Liver (tissue), 9 donors: ENCODE measurements around the gene FAM78B. TPM values are rescaled to one million over a fixed set of nuclear protein-coding genes. Genes with fewer than 3 reads are reported as not detected.

ENCODE experiments used
- DNase-seq: peaks from one replicate; pipeline ENCODE4 v3.0.0-alpha.2; 2017; ENCODE audit warnings: low spot score
- H3K27ac ChIP-seq, 2 donors: one replicate each; pipeline ENCODE4 v1.7.0; 2013; ENCODE audit warnings: inconsistent platforms in 2 of 2, low read length in 2 of 2, control low read depth in 1 of 2, low read depth in 1 of 2, mild to moderate bottlenecking in 1 of 2
- H3K27me3 ChIP-seq, 4 donors: one replicate each; pipeline versions ENCODE4 v1.6.1 to v1.7.0; 2013; ENCODE audit warnings: low read length in 3 of 4, inconsistent platforms in 1 of 4, mild to moderate bottlenecking in 1 of 4, moderate library complexity in 1 of 4; ENCODE audit not compliant: control insufficient read depth in 4 of 4, insufficient read depth in 4 of 4
- H3K36me3 ChIP-seq, 4 donors: one replicate each; pipeline versions ENCODE4 v1.6.1 to v1.7.0; 2013; ENCODE audit warnings: low read length in 3 of 4, mild to moderate bottlenecking in 3 of 4, low read depth in 1 of 4, moderate library complexity in 1 of 4; ENCODE audit not compliant: control insufficient read depth in 4 of 4, insufficient read depth in 3 of 4
- H3K4me1 ChIP-seq, 4 donors: one replicate each; pipeline versions ENCODE4 v1.6.1 to v1.7.0; 2013; ENCODE audit warnings: low read length in 3 of 4, mild to moderate bottlenecking in 3 of 4, moderate library complexity in 1 of 4; ENCODE audit not compliant: control insufficient read depth in 4 of 4, insufficient read depth in 4 of 4
- H3K4me3 ChIP-seq, 3 donors: one replicate each; pipeline versions ENCODE4 v1.6.1 to v1.7.0; 2013; ENCODE audit warnings: low read length in 3 of 3, control low read depth in 1 of 3, low read depth in 1 of 3, mild to moderate bottlenecking in 1 of 3
- H3K9ac ChIP-seq, 2 donors: one replicate each; pipeline ENCODE4 v1.7.0; 2013; ENCODE audit warnings: low read length in 2 of 2, mild to moderate bottlenecking in 2 of 2, moderate library complexity in 2 of 2, control low read depth in 1 of 2, low read depth in 1 of 2
- H3K9me3 ChIP-seq, 4 donors: one replicate each; pipeline versions ENCODE4 v1.6.1 to v1.7.0; 2013; ENCODE audit warnings: low read length in 3 of 4; ENCODE audit not compliant: control insufficient read depth in 4 of 4
- CTCF ChIP-seq: fragments of 150-350 bp; IDR thresholded peaks from 2 replicates; pipeline ENCODE4 v1.5.1; 2017; ENCODE audit warnings: improper control_type of control experiment, low read depth, low read length; ENCODE audit not compliant: missing input control
- EGR1 ChIP-seq, 2 donors: IDR thresholded peaks; 2 replicates each; pipeline ENCODE4 v1.6.1; 2016 to 2018; ENCODE audit warnings: antibody characterized with exemption in 2 of 2, low read depth in 2 of 2
- FOXA1 ChIP-seq: IDR thresholded peaks from 2 replicates; pipeline ENCODE4 v1.6.1; 2016; ENCODE audit warnings: antibody characterized with exemption
- FOXA2 ChIP-seq: IDR thresholded peaks from 2 replicates; pipeline ENCODE4 v1.6.1; 2016; ENCODE audit warnings: antibody characterized with exemption
- GABPA ChIP-seq, 2 donors: IDR thresholded peaks in 1 of 2; conservative IDR thresholded peaks in 1 of 2; 2 replicates each; pipeline ENCODE4 v1.6.1; 2016; ENCODE audit warnings: antibody characterized with exemption in 2 of 2, mild to moderate bottlenecking in 1 of 2, moderate library complexity in 1 of 2
- HNF4A ChIP-seq, 2 donors: conservative IDR thresholded peaks; 2 replicates each; pipeline ENCODE4 v1.6.1; 2016; ENCODE audit warnings: antibody characterized with exemption in 2 of 2, mild to moderate bottlenecking in 2 of 2
- JUND ChIP-seq, 2 donors: IDR thresholded peaks; 2 replicates each; pipeline ENCODE4 v1.6.1; 2016; ENCODE audit warnings: antibody characterized with exemption in 2 of 2
- MAX ChIP-seq: IDR thresholded peaks from 2 replicates; pipeline ENCODE4 v1.6.1; 2016; ENCODE audit warnings: antibody characterized with exemption
- NR2F2 ChIP-seq: IDR thresholded peaks from 2 replicates; pipeline ENCODE4 v1.6.1; 2016; ENCODE audit warnings: antibody characterized with exemption
- RAD21 ChIP-seq, 2 donors: IDR thresholded peaks; 2 replicates each; pipeline ENCODE4 v1.6.1; 2016; ENCODE audit warnings: antibody characterized with exemption in 2 of 2, mild to moderate bottlenecking in 2 of 2
- REST ChIP-seq: IDR thresholded peaks from 2 replicates; pipeline ENCODE4 v1.6.1; 2016; ENCODE audit warnings: antibody characterized with exemption, mild to moderate bottlenecking
- RXRA ChIP-seq, 2 donors: IDR thresholded peaks; 2 replicates each; pipeline ENCODE4 v1.6.1; 2017 to 2018; ENCODE audit warnings: antibody characterized with exemption in 2 of 2, mild to moderate bottlenecking in 1 of 2
- SP1 ChIP-seq: IDR thresholded peaks from 2 replicates; pipeline ENCODE4 v1.6.1; 2018; ENCODE audit warnings: antibody characterized with exemption, mild to moderate bottlenecking
- TAF1 ChIP-seq: conservative IDR thresholded peaks from 2 replicates; pipeline ENCODE4 v1.6.1; 2016; ENCODE audit warnings: antibody characterized with exemption, mild to moderate bottlenecking
- WGBS: extraction: QIAGEN DNeasy Blood & Tissue Kit; methylation state at CpG from one replicate; pipeline ENCODE4 v1.1.7; 2013; 5-methylcytosine and 5-hydroxymethylcytosine counted together
- polyA plus RNA-seq, 2 donors: library from polyadenylated mRNA; stranded (reverse) in 1 of 2; unstranded in 1 of 2; fragments of 200-250 nt in 1 of 2; fragments of >200 nt in 1 of 2; fragmentation: Nextera tagmentation in 1 of 2; extraction: Ambion mirVana in 1 of 2; gene quantifications; one replicate each; pipeline versions ENCODE4 v1.2.1 to v1.2.3, GENCODE V29; 2013 to 2015
- total RNA-seq, 2 donors: library from RNA; depleted of rRNA; stranded (reverse); fragments of >200 nt; gene quantifications; one replicate each; pipeline ENCODE4 v1.2.3, GENCODE V29; 2014
- donor health status: healthy.
- donor health status: healthy.
- donor health status: healthy.
- donor health status: healthy.
- donor health status: healthy.

FAM78B gene
- total and polyA plus RNA-seq, 4 donors, result 0.14 to 0.92 (median 0.49) TPM

- 72% methylated on average over 4 of the region's 4 CpGs for WGBS
Observed at GRCh38 chr1:166139735-166140134, 27.1 kb downstream of the FAM78B start.

DNA sequence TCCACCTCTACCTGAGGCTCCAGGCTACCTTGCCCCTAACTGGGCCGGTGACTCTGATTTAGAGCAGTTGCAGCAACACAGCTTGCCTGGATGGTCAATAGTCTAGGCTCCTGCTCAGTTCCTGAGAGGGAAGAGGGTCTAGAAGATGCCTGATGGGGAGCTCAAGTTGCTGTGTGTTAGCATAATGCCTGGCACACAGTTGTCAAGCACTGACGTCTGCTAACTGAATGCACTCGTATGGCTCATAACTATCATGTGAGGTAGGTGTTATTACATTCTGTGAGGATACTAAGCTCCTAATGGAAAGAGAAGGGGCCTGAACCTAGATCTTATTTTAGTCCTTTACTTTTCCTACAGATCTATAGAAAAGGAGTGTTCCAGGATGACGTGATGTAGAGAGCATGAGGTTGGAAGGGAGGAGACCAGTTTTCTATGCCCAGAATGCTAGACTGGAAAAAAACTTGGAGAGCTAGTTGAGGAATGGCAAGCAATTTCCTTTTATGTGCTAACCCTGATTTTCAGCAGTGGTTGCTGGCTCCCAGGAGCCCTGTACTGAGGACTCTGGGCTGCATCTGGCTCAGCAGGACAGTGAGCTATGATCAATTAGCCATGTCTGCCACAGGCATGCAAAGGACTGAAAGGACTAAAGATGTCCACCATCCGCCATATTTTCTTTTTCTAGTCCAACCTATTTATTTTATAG is 30.0 kb downstream of the FAM78B start:
- H3K27ac ChIP-seq, result no peak overlapping the region

More at GRCh38 chr1:166139735-166140134, 27.1 kb downstream of the FAM78B start:
- H3K4me1 ChIP-seq, result no peaks in the 10 kb centered on the region
- H3K27ac ChIP-seq, result no peak overlapping the region
- no peak for TF ChIP-seq TAF1
- TF ChIP-seq HNF4A (conservative IDR thresholded peaks at IDR 0.05), result no peak
- TF ChIP-seq RXRA (IDR thresholded peaks at IDR 0.05), result no peak
- no peak for TF ChIP-seq SP1
- no peaks in the 10 kb centered on the region for H3K27me3 ChIP-seq
- no peak overlapping the region for H3K4me3 ChIP-seq
- no peak overlapping the region for H3K9ac ChIP-seq
- DNase-seq, result no peak
- no peaks in the 10 kb centered on the region for H3K9me3 ChIP-seq
- H3K36me3 ChIP-seq, result no peaks in the 10 kb centered on the region

DNA sequence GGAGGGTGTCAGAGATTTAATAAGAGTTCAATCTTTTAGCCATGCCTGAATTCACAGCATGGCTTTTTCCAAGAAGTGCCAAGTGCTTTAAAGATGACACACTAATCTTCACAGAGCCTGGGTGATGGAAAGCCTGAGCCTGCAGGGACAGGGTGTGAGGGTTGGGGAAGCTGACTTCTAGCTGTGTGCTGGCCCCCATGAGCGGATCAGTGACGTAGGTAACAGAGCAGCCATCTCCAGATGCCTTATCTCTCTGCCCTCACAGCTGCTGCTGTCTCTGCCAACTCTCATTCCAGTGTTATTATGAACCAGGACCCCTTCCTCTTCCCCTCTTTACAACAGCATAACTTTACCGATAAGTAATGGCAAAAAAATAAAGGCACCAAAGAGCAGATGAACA is 30.6 kb downstream of the FAM78B start:
- Histone ChIP-seq H3K27ac (no peak overlapping the region), H3K36me3 (no peaks in the 10 kb centered on the region), H3K9me3 (peaks cover 0 to 3% (median 1%) of the 10 kb centered on the region in 4 donors), H3K4me3 (no peak overlapping the region), H3K9ac (no peak overlapping the region), H3K27me3 (no peaks in the 10 kb centered on the region), H3K4me1 (no peaks in the 10 kb centered on the region)
- TF ChIP-seq RXRA (IDR thresholded peaks at IDR 0.05), result no peak
- no peak for TF ChIP-seq JUND (IDR thresholded peaks at IDR 0.05)
- DNase-seq, result no peak
- 81% methylated on average over 3 of the region's 3 CpGs for WGBS

More for the DNA sequence above, 30.0 kb downstream of the FAM78B start:
- Histone ChIP-seq H3K27me3 (no peaks in the 10 kb centered on the region), H3K9me3 (peaks cover 0 to 3% (median 1%) of the 10 kb centered on the region in 4 donors), H3K9ac (no peak overlapping the region), H3K36me3 (no peaks in the 10 kb centered on the region), H3K4me1 (no peaks in the 10 kb centered on the region), H3K4me3 (no peak overlapping the region)
- TF ChIP-seq CTCF, result no peak
- no peak for TF ChIP-seq FOXA1
- TF ChIP-seq FOXA2, result no peak
- 90% methylated on average over 5 of the region's 5 CpGs for WGBS
- DNase-seq, result no peak

DNA sequence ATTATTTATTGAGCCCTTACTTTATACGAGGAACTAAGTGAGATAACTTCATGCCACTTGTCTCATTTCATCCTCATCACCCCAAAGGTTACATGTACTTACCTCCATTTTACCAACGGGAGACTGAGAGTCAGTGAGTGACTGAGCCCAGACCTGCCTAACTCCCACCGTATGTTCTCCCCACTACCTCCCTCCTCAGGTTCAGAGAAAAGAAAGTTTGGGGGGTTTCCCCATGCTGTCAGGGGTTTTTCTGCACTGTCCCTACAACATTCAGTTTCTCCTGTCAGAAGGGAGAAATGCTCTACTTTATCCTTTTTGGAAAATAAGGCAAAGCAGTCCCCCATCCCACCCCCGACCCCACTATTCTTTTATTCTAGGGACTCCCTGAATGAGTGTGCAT is 32.9 kb downstream of the FAM78B start:
- H3K9me3 ChIP-seq, result peaks cover 0 to 3% (median 1%) of the 10 kb centered on the region in 4 donors
- 89% methylated on average over 4 of the region's 4 CpGs for WGBS
- H3K4me3 ChIP-seq, result no peak overlapping the region
- DNase-seq, result no peak
- no peak for TF ChIP-seq FOXA1
- no peak for TF ChIP-seq EGR1 (IDR thresholded peaks at IDR 0.05; ENCODE audit: low read depth in 2 of 2)
- no peak for TF ChIP-seq RXRA (IDR thresholded peaks at IDR 0.05)
- no peak for TF ChIP-seq MAX
- TF ChIP-seq NR2F2, result no peak
- no peak for TF ChIP-seq FOXA2
- TF ChIP-seq GABPA (IDR thresholded peaks at IDR 0.05 in 1 of 2, conservative IDR thresholded peaks at IDR 0.05 in 1 of 2), result no peak
- no peak for TF ChIP-seq REST
- TF ChIP-seq RAD21 (IDR thresholded peaks at IDR 0.05), result no peak
- TF ChIP-seq HNF4A (conservative IDR thresholded peaks at IDR 0.05), result no peak
- H3K27me3 ChIP-seq, result no peaks in the 10 kb centered on the region
- H3K27ac ChIP-seq, result no peak overlapping the region
- H3K4me1 ChIP-seq, result no peaks in the 10 kb centered on the region
- H3K36me3 ChIP-seq, result no peaks in the 10 kb centered on the region
- no peak overlapping the region for H3K9ac ChIP-seq
